RWPE1 (cell line): ENCODE measurements around the gene RANBP10.

ENCODE experiments used
- CTCF ChIA-PET: fragments of 350-600 bp; sonication (Branson Sonifier 250); formaldehyde crosslinking; extraction: SDS; loops from one replicate; lab custom pipeline; 2021; lab: Yijun Ruan, JAX
- POLR2A ChIA-PET: fragments of 400-600 bp; formaldehyde crosslinking; extraction: SDS; loops from one replicate; lab custom pipeline; 2020; ENCODE audit warnings: antibody characterized with exemption; ENCODE audit not compliant: low non-redundant PET; lab: Yijun Ruan, JAX
- DNase-seq: peaks from one replicate; pipeline ENCODE4 v3.0.0; 2012; ENCODE audit warnings: low spot score
- H3K27ac ChIP-seq: fragments of 450-650 bp; 2 replicates; pipeline ENCODE4 v1.5.1; 2017
- TF ChIP-seq, protein P1 (sequence below): fragments of 450-650 bp; conservative IDR thresholded peaks from 2 replicates; pipeline ENCODE4 v1.5.1; 2017; ENCODE audit warnings: low read depth, mild to moderate bottlenecking

Gene RANBP10

DNA sequence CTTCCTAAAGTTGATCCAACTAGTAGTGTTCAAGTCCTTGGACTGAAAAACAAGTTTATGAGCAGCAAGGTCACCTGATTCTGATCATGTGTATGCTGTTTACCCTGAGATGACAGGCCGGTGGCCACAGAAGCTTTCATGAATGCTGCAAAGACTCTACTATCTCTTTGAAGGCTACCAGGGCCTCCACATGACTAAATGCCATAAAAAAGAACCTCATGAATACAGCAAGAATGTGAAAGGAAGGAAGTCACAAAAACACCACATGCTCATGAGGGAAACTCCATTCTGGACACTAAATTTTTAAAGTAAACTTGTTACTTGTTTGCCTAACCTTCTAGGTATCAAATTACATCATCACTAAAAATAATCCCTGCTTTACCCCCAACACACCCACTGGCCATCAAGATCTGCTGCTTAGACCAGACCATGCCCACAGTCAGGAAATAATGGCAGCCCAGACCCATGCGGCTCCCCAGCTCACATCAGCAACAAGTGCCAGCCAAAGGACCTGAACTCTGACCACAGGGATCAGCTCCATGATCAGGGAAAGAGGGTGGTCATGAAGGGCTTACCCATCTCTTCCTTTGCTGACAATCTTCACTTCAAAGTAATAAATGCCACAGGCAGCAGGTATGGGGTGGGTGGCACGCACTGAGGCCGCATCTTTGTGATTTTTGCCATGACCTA, 1.4 kb downstream of the RANBP10 start:
- no peak for DNase-seq
- H3K27ac ChIP-seq, result peak overlapping the region; percentile 77; the same call in 1 of the 2 replicates
- ChIA-PET CTCF (interaction anchor here (1.0 kb wide), 1 partner anchor 12 kb away, joined by 3 read pairs; no protein-coding TSS in a partner anchor), POLR2A (no interaction called here)
- TF ChIP-seq, protein P1, sequence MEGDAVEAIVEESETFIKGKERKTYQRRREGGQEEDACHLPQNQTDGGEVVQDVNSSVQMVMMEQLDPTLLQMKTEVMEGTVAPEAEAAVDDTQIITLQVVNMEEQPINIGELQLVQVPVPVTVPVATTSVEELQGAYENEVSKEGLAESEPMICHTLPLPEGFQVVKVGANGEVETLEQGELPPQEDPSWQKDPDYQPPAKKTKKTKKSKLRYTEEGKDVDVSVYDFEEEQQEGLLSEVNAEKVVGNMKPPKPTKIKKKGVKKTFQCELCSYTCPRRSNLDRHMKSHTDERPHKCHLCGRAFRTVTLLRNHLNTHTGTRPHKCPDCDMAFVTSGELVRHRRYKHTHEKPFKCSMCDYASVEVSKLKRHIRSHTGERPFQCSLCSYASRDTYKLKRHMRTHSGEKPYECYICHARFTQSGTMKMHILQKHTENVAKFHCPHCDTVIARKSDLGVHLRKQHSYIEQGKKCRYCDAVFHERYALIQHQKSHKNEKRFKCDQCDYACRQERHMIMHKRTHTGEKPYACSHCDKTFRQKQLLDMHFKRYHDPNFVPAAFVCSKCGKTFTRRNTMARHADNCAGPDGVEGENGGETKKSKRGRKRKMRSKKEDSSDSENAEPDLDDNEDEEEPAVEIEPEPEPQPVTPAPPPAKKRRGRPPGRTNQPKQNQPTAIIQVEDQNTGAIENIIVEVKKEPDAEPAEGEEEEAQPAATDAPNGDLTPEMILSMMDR, result no peak

GRCh38 chr16:67803894-67804293, 2.5 kb downstream of the RANBP10 start:
- TF ChIP-seq, protein P1, result no peak
- DNase-seq, result no peak
- H3K27ac ChIP-seq, result no peak overlapping the region
- ChIA-PET POLR2A (no interaction called here), CTCF (interaction anchor here (0.6 to 1.0 kb wide), 3 partner anchors 10 to 281 kb away, joined by 3 to 5 read pairs (median 3); no protein-coding TSS in a partner anchor)

DNA sequence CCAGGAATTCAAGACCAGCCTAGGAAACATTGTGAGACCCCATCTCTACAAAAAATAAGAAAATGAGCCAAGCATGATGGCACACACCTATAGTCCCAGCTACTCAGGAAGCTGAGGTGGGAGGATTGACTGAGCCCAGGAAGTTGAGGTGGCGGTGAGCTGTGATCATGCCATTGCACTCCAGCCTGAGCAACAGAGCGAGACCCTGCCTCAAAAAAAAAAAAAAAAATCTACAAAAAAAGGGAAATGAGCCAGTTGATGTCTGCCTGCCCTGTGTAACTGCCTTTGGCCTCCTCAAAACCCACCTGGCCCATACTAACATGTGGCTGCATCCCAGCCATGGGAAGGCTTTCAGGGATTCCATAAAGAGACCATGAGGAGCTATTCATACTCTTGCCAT, 4.5 kb downstream of the RANBP10 start:
- ChIA-PET POLR2A (no interaction called here), CTCF (interaction anchor here (0.6 to 1.2 kb wide), 5 partner anchors 10 to 753 kb away, joined by 3 to 8 read pairs (median 5); no protein-coding TSS in a partner anchor)
- no peak for DNase-seq
- H3K27ac ChIP-seq, result no peak overlapping the region
- TF ChIP-seq, protein P1, result no peak

DNA sequence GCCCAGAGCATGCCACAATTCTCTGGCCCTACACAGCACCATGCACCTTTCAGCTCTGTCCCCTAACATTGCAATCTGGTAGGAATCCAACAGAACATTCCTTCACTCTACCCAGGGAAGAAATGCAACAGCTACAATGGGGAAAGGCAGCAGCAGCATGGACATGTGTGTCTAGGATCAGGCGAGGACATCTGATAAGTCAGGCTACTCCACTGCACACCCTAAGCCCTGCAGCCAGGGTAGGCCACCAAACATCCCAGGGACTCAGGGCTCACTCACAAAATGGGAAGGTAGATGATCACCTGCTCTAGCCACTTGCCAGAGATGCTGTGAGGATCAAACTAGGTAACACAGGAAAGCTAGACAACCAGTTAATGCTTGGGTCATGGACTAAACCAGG, 5.1 kb downstream of the RANBP10 start:
- TF ChIP-seq, protein P1, result no peak
- no peak for DNase-seq
- ChIA-PET POLR2A (no interaction called here), CTCF (interaction anchor here (0.6 to 1.2 kb wide), 3 partner anchors 15 to 250 kb away, joined by 3 to 4 read pairs (median 3); no protein-coding TSS in a partner anchor)
- H3K27ac ChIP-seq, result no peak overlapping the region

DNA sequence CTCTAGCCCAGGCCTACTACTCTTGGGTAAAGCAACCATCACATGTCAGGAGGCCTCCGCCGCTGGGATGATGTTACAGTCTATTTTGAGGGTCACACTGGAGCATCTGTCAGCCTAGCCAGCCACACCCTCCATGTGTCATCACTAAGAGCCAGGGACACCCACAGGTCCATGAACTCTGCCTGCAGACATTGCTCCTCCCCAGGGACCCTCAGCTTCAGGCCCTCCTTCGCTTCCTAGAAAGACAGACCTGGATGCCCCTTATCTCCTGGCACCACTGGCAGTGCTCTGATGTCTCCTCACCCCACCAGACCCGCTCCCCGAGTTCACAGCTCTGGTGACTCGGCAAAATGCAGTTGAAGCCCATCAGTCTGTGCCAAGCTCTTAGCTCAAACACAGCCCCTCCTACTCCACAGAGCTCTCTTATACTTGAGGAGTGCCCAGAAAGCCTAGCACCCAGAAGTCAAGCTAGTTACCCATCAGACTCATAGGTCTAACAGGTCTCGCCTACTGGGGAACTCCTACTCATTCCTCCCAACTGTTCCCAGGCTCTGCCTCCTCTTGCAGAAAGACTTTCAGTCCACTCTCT, 5.9 kb downstream of the RANBP10 start:
- TF ChIP-seq, protein P1, result no peak
- POLR2A ChIA-PET, result no interaction called here
- CTCF ChIA-PET, result interaction anchor here (0.6 to 0.8 kb wide), 3 partner anchors 16 to 249 kb away, joined by 3 to 5 read pairs (median 4); no protein-coding TSS in a partner anchor
- peak overlapping the region; percentile 32 for H3K27ac ChIP-seq
- no peak for DNase-seq

- CTCF ChIA-PET, result interaction anchor here (1.5 kb wide), 1 partner anchor 20 kb away, joined by 4 read pairs; no protein-coding TSS in a partner anchor
- no peak for DNase-seq
- TF ChIP-seq, protein P1, result no peak
- H3K27ac ChIP-seq, result no peak overlapping the region
- POLR2A ChIA-PET, result interaction anchor here (0.7 to 0.8 kb wide), 2 partner anchors 10 to 120 kb away, joined by 3 read pairs; partner anchors contain the start of genes RANBP10 and TSNAXIP1
These were observed 10.2 kb downstream of the RANBP10 start for GRCh38 chr16:67796099-67796718.
